Activated T-cell treated with anti-CD3 and anti-CD28 coated beads, Interleukin-2, amount 50 U/mL, for 24 hours (primary cell): ENCODE results near the gene BIRC5.
"Not testable (repeated sequence)": the region's sequence is repeated elsewhere in the genome, so short reads cannot be mapped to it uniquely, and the experiment has no call there.

ENCODE experiments used
- DNase-seq: peaks from one replicate; pipeline ENCODE4 v3.0.0-alpha.2; 2020
- H3K27ac Mint-ChIP-seq: 2 replicates; pipeline ENCODE4 v1.8.0; 2020; ENCODE audit warnings: mild to moderate bottlenecking, mixed read lengths
- H3K27me3 Mint-ChIP-seq: 2 replicates; pipeline ENCODE4 v1.8.0; 2020; ENCODE audit warnings: mixed read lengths
- H3K36me3 Mint-ChIP-seq: 2 replicates; pipeline ENCODE4 v1.8.0; 2020; ENCODE audit warnings: low read depth, mixed read lengths
- H3K4me1 Mint-ChIP-seq: 2 replicates; pipeline ENCODE4 v1.8.0; 2020; ENCODE audit warnings: low read depth, mixed read lengths
- H3K4me3 Mint-ChIP-seq: 2 replicates; pipeline ENCODE4 v1.8.0; 2020; ENCODE audit warnings: mild to moderate bottlenecking, moderate library complexity, mixed read lengths
- H3K9me3 Mint-ChIP-seq: 2 replicates; pipeline ENCODE4 v1.8.0; 2020; ENCODE audit warnings: mixed read lengths

BIRC5 gene

GRCh38 chr17:78250891-78251772, 37.1 kb downstream of the BIRC5 start:
- H3K9me3 Mint-ChIP-seq: no peaks in the 10 kb centered on the region
- DNase-seq: peak; percentile 90
- H3K36me3 Mint-ChIP-seq: no peaks in the 10 kb centered on the region
- peak overlapping the region; percentile 29 for H3K4me3 Mint-ChIP-seq
- H3K4me1 Mint-ChIP-seq: peaks cover 40% of the 10 kb centered on the region
- H3K27ac Mint-ChIP-seq: peak overlapping the region; percentile 67
- no peaks in the 10 kb centered on the region for H3K27me3 Mint-ChIP-seq

GRCh38 chr17:78251773-78252103, 37.7 kb downstream of the BIRC5 start:
- peak overlapping the region; percentile 29 for H3K4me3 Mint-ChIP-seq
- H3K4me1 Mint-ChIP-seq: peaks cover 40% of the 10 kb centered on the region
- H3K9me3 Mint-ChIP-seq: no peaks in the 10 kb centered on the region

GRCh38 chr17:78252111-78252634, 38.1 kb downstream of the BIRC5 start:
- H3K9me3 Mint-ChIP-seq: no peaks in the 10 kb centered on the region
- H3K27me3 Mint-ChIP-seq: no peaks in the 10 kb centered on the region
- no peaks in the 10 kb centered on the region for H3K36me3 Mint-ChIP-seq
- peak; percentile 62 for DNase-seq
- peak overlapping the region; percentile 68 for H3K27ac Mint-ChIP-seq
- peak overlapping the region; percentile 79 for H3K4me3 Mint-ChIP-seq
- peaks cover 40% of the 10 kb centered on the region for H3K4me1 Mint-ChIP-seq

More at GRCh38 chr17:78251773-78252103, 37.7 kb downstream of the BIRC5 start:
- DNase-seq: peak; percentile 65
- H3K27me3 Mint-ChIP-seq: no peaks in the 10 kb centered on the region
- peak overlapping the region; percentile 44 for H3K27ac Mint-ChIP-seq
- no peaks in the 10 kb centered on the region for H3K36me3 Mint-ChIP-seq

- H3K27me3 Mint-ChIP-seq: no peaks in the 10 kb centered on the region
- no peaks in the 10 kb centered on the region for H3K9me3 Mint-ChIP-seq
- H3K27ac Mint-ChIP-seq: peak overlapping the region; percentile 81
- H3K36me3 Mint-ChIP-seq: no peaks in the 10 kb centered on the region
- H3K4me1 Mint-ChIP-seq: peaks cover 48% of the 10 kb centered on the region
- DNase-seq: peak; percentile 47
- H3K4me3 Mint-ChIP-seq: peak overlapping the region; percentile 79
Measured at GRCh38 chr17:78252701-78253635, 38.9 kb downstream of the BIRC5 start.

- peaks cover 53% of the 10 kb centered on the region for H3K4me1 Mint-ChIP-seq
- peak overlapping the region; percentile 79 for H3K4me3 Mint-ChIP-seq
- H3K27me3 Mint-ChIP-seq, H3K36me3 Mint-ChIP-seq, DNase-seq, H3K9me3 Mint-ChIP-seq: not testable (repeated sequence)
- H3K27ac Mint-ChIP-seq: peak overlapping the region; percentile 89
Measured at GRCh38 chr17:78253636-78253945, 39.5 kb downstream of the BIRC5 start.

- peak overlapping the region; percentile 79 for H3K4me3 Mint-ChIP-seq
- no peaks in the 10 kb centered on the region for H3K9me3 Mint-ChIP-seq
- peak overlapping the region; percentile 89 for H3K27ac Mint-ChIP-seq
- H3K27me3 Mint-ChIP-seq: no peaks in the 10 kb centered on the region
- peak; percentile 90 for DNase-seq
- H3K4me1 Mint-ChIP-seq: peaks cover 53% of the 10 kb centered on the region
- H3K36me3 Mint-ChIP-seq: no peaks in the 10 kb centered on the region
Measured at GRCh38 chr17:78253946-78254672, 40.1 kb downstream of the BIRC5 start.

- Mint-ChIP-seq H3K4me3 (peak overlapping the region; percentile 79), H3K27me3 (no peaks in the 10 kb centered on the region), H3K9me3 (no peaks in the 10 kb centered on the region), H3K4me1 (peaks cover 61% of the 10 kb centered on the region), H3K36me3 (no peaks in the 10 kb centered on the region), H3K27ac (peak overlapping the region; percentile 40)
- DNase-seq: no peak
Measured at GRCh38 chr17:78255029-78255656, 41.1 kb downstream of the BIRC5 start.

- no peaks in the 10 kb centered on the region for H3K9me3 Mint-ChIP-seq
- no peak for DNase-seq
- H3K27me3 Mint-ChIP-seq: no peaks in the 10 kb centered on the region
- peaks cover 57% of the 10 kb centered on the region for H3K4me1 Mint-ChIP-seq
- H3K27ac Mint-ChIP-seq: peak overlapping the region; percentile 40
- no peak overlapping the region for H3K4me3 Mint-ChIP-seq
- H3K36me3 Mint-ChIP-seq: no peaks in the 10 kb centered on the region
Measured at GRCh38 chr17:78255953-78256706, 42.1 kb downstream of the BIRC5 start.

- DNase-seq: no peak
- no peaks in the 10 kb centered on the region for H3K9me3 Mint-ChIP-seq
- peaks cover 53% of the 10 kb centered on the region for H3K4me1 Mint-ChIP-seq
- no peak overlapping the region for H3K27ac Mint-ChIP-seq
- H3K36me3 Mint-ChIP-seq: no peaks in the 10 kb centered on the region
- H3K27me3 Mint-ChIP-seq: no peaks in the 10 kb centered on the region
- H3K4me3 Mint-ChIP-seq: no peak overlapping the region
Measured at GRCh38 chr17:78256707-78257591, 42.9 kb downstream of the BIRC5 start.

GRCh38 chr17:78257810-78258322, 43.8 kb downstream of the BIRC5 start:
- Mint-ChIP-seq H3K27me3 (no peaks in the 10 kb centered on the region), H3K27ac (peak overlapping the region; percentile 87), H3K4me3 (peak overlapping the region; percentile 70), H3K36me3 (no peaks in the 10 kb centered on the region), H3K9me3 (no peaks in the 10 kb centered on the region), H3K4me1 (peaks cover 50% of the 10 kb centered on the region)
- peak; percentile 62 for DNase-seq

GRCh38 chr17:78258323-78259191, 44.5 kb downstream of the BIRC5 start:
- Mint-ChIP-seq H3K4me3 (peak overlapping the region; percentile 70), H3K4me1 (peaks cover 52% of the 10 kb centered on the region), H3K27me3 (no peaks in the 10 kb centered on the region), H3K9me3 (no peaks in the 10 kb centered on the region), H3K27ac (peak overlapping the region; percentile 87), H3K36me3 (no peaks in the 10 kb centered on the region)
- DNase-seq: peak; percentile 83

- H3K4me3 Mint-ChIP-seq: peak overlapping the region; percentile 70
- no peaks in the 10 kb centered on the region for H3K9me3 Mint-ChIP-seq
Measured at GRCh38 chr17:78259192-78259554, 45.1 kb downstream of the BIRC5 start.

More at GRCh38 chr17:78259192-78259554, 45.1 kb downstream of the BIRC5 start:
- no peaks in the 10 kb centered on the region for H3K27me3 Mint-ChIP-seq
- no peak for DNase-seq
- H3K4me1 Mint-ChIP-seq: peaks cover 51% of the 10 kb centered on the region
- peak overlapping the region; percentile 83 for H3K27ac Mint-ChIP-seq
- H3K36me3 Mint-ChIP-seq: no peaks in the 10 kb centered on the region
